ENCODE measurements around the gene TCEAL6.
"Not testable (repeated sequence)": the region's sequence is repeated elsewhere in the genome, so short reads cannot be mapped to it uniquely, and the experiment has no call there.

The TCEAL6 gene

GRCh38 chrX:102142274-102142673 lies at the start of gene TCEAL6:
TCEAL6 (minus strand) TSS chrX:102142481.
- not testable (repeated sequence) for DNase-seq

GRCh38 chrX:102185967-102186720 lies 43.9 kb upstream of the TCEAL6 start:
- no peak for DNase-seq

- peak; percentile 9 for DNase-seq
Measured at GRCh38 chrX:102155806-102156179, 13.5 kb upstream of the TCEAL6 start, which contains the start of gene BEX5. BEX5 (minus strand) TSS chrX:102155977; CDS start chrX:102154265, 1,712 bp downstream.

- no peak for DNase-seq
Measured at GRCh38 chrX:102154900-102155805, 12.9 kb upstream of the TCEAL6 start.

GRCh38 chrX:102154218-102154860 lies 12.1 kb upstream of the TCEAL6 start:
- DNase-seq = no peak

GRCh38 chrX:102141631-102142030 lies 650 bp downstream of the TCEAL6 start:
- not testable (repeated sequence) for DNase-seq

GRCh38 chrX:102140876-102141275 lies 1.4 kb downstream of the TCEAL6 start:
- DNase-seq = not testable (repeated sequence)

- DNase-seq = no peak
Measured at GRCh38 chrX:102138064-102138463, 4.2 kb downstream of the TCEAL6 start.

- no peak for DNase-seq
Measured at GRCh38 chrX:102129473-102129872, 12.8 kb downstream of the TCEAL6 start.

- DNase-seq = no peak
Measured at GRCh38 chrX:102126863-102127262, 15.4 kb downstream of the TCEAL6 start.

- DNase-seq = not testable (repeated sequence)
Measured at GRCh38 chrX:102126080-102126818, 16.0 kb downstream of the TCEAL6 start.

GRCh38 chrX:102125436-102125835 lies 16.8 kb downstream of the TCEAL6 start, which contains the start of gene TCEAL2:
TCEAL2 (plus strand) TSS chrX:102125679; CDS start chrX:102126831, 1,152 bp downstream.
- DNase-seq = not testable (repeated sequence)

GRCh38 chrX:102125014-102125413 lies 17.3 kb downstream of the TCEAL6 start:
- not testable (repeated sequence) for DNase-seq

GRCh38 chrX:102115748-102116147 lies 26.5 kb downstream of the TCEAL6 start:
- no peak for DNase-seq

- no peak for DNase-seq
Measured at GRCh38 chrX:102113367-102113766, 28.9 kb downstream of the TCEAL6 start.
